ENCODE results near the gene FNDC3A. TPM values are rescaled to one million over a fixed set of nuclear protein-coding genes. Genes with fewer than 3 reads are reported as not detected.

Gene FNDC3A
- total RNA-seq, 1 donor from 2014 or later: 69.3 TPM

- H3K4me2 ChIP-seq: no peak overlapping the region
- H3K9me3 Mint-ChIP-seq: no peaks in the 10 kb centered on the region
- peaks cover 24% of the 10 kb centered on the region for H3K36me3 Mint-ChIP-seq
- no peaks in the 10 kb centered on the region for H3F3A ChIP-seq (ENCODE audit: low read depth)
- H3K27ac ChIP-seq: no peak overlapping the region
- H3K9me3 ChIP-seq (ENCODE audit: low read depth): no peaks in the 10 kb centered on the region
- no peak for DNase-seq (ENCODE audit: low spot score)
- H4K20me1 ChIP-seq (ENCODE audit: low read depth): no peaks in the 10 kb centered on the region
- H3K27me3 Mint-ChIP-seq (ENCODE audit: insufficient read depth, low read depth): peaks cover 3% of the 10 kb centered on the region
- H3K27ac Mint-ChIP-seq: no peak overlapping the region
- no peaks in the 10 kb centered on the region for H3K27me3 ChIP-seq
- no peak overlapping the region for H3K9ac ChIP-seq
- no peaks in the 10 kb centered on the region for H3K79me2 ChIP-seq (ENCODE audit: low read depth)
- no peak overlapping the region for H3K4me3 ChIP-seq
- no peaks in the 10 kb centered on the region for H3K4me1 Mint-ChIP-seq
- no peaks in the 10 kb centered on the region for H3K4me1 ChIP-seq
- peaks cover 36% of the 10 kb centered on the region for H3K36me3 ChIP-seq
- no peak overlapping the region for H2AFZ ChIP-seq (replicated peaks)
- TF ChIP-seq EZH2 (IDR thresholded peaks at IDR 0.05) (no peak), CTCF (IDR thresholded peaks at IDR 0.05) (no peak), EZH2phosphoT487 (IDR thresholded peaks at IDR 0.05) (no peak)
- no peak overlapping the region for H3K4me3 Mint-ChIP-seq
Measured at GRCh38 chr13:49190901-49191300, 215.2 kb downstream of the FNDC3A start.

DNA sequence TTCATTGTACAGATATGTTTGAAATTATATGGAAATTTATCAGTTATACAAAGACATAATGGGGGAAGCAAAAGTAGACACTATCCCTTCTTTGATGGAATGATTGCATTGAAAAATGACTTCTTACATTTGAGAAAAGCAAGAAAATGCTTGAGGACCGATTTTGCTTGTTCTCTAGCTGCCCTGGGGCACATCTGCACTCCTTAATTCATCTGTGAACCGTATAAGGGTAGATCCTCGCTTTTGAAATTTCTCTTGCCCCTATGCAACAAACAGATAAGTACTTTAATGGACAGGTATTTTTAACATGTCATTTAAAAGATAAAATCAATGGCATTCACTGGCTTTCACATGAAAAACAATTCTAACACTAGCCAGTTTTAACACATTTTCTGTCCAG lies 230.9 kb downstream of the FNDC3A start:
- Histone ChIP-seq H2AFZ (replicated peaks) (no peak overlapping the region), H3K79me2 (ENCODE audit: low read depth) (no peaks in the 10 kb centered on the region), H3K27ac (no peak overlapping the region), H3K9me3 (ENCODE audit: low read depth) (no peaks in the 10 kb centered on the region), H3K4me3 (no peak overlapping the region), H3K4me2 (no peak overlapping the region), H3K27me3 (no peaks in the 10 kb centered on the region), H3F3A (ENCODE audit: low read depth) (no peaks in the 10 kb centered on the region), H3K9ac (no peak overlapping the region), H3K4me1 (no peaks in the 10 kb centered on the region), H4K20me1 (ENCODE audit: low read depth) (no peaks in the 10 kb centered on the region), H3K36me3 (peaks cover 16% of the 10 kb centered on the region)
- Mint-ChIP-seq H3K9me3 (no peaks in the 10 kb centered on the region), H3K4me1 (no peaks in the 10 kb centered on the region), H3K4me3 (no peak overlapping the region), H3K27me3 (ENCODE audit: insufficient read depth, low read depth) (no peaks in the 10 kb centered on the region), H3K27ac (no peak overlapping the region), H3K36me3 (peaks cover 31% of the 10 kb centered on the region)
- no peak for DNase-seq (ENCODE audit: low spot score)
- TF ChIP-seq EZH2 (IDR thresholded peaks at IDR 0.05) (no peak), EZH2phosphoT487 (IDR thresholded peaks at IDR 0.05) (no peak), CTCF (IDR thresholded peaks at IDR 0.05) (no peak)

- no peaks in the 10 kb centered on the region for H3K27me3 Mint-ChIP-seq (ENCODE audit: insufficient read depth, low read depth)
- no peak overlapping the region for H3K27ac Mint-ChIP-seq
- TF ChIP-seq CTCF (IDR thresholded peaks at IDR 0.05): no peak
- TF ChIP-seq EZH2 (IDR thresholded peaks at IDR 0.05): no peak
- no peak for TF ChIP-seq EZH2phosphoT487 (IDR thresholded peaks at IDR 0.05)
- Histone ChIP-seq H3K4me3 (no peak overlapping the region), H3K4me2 (no peak overlapping the region), H3F3A (ENCODE audit: low read depth) (no peaks in the 10 kb centered on the region), H3K9ac (no peak overlapping the region), H4K20me1 (ENCODE audit: low read depth) (no peaks in the 10 kb centered on the region), H3K4me1 (no peaks in the 10 kb centered on the region), H3K79me2 (ENCODE audit: low read depth) (no peaks in the 10 kb centered on the region), H2AFZ (replicated peaks) (no peak overlapping the region), H3K9me3 (ENCODE audit: low read depth) (no peaks in the 10 kb centered on the region), H3K36me3 (peaks cover 9% of the 10 kb centered on the region), H3K27me3 (no peaks in the 10 kb centered on the region), H3K27ac (no peak overlapping the region)
- no peak for DNase-seq (ENCODE audit: low spot score)
- H3K4me3 Mint-ChIP-seq: no peak overlapping the region
- no peaks in the 10 kb centered on the region for H3K4me1 Mint-ChIP-seq
- H3K36me3 Mint-ChIP-seq: peaks cover 28% of the 10 kb centered on the region
- no peaks in the 10 kb centered on the region for H3K9me3 Mint-ChIP-seq
Measured at GRCh38 chr13:49208619-49209018, 232.9 kb downstream of the FNDC3A start.

Data from neural progenitor cell (in vitro differentiated cells).